ENCODE results near the gene OR2M5.

The OR2M5 gene

GRCh38 chr1:248183996-248184395 is 39.0 kb downstream of the OR2M5 start:
- TF ChIP-seq GATA1 (IDR thresholded peaks at IDR 0.05; ENCODE audit: low read depth, low read length) (no peak), POLR2A (IDR thresholded peaks at IDR 0.05; ENCODE audit: low read length) (no peak)

GRCh38 chr1:248187363-248187762 is 42.4 kb downstream of the OR2M5 start:
- no peak for DNase-seq
- TF ChIP-seq GATA1 (IDR thresholded peaks at IDR 0.05; ENCODE audit: low read depth, low read length) (no peak), POLR2A (IDR thresholded peaks at IDR 0.05; ENCODE audit: low read length) (no peak)

More at GRCh38 chr1:248183996-248184395, 39.0 kb downstream of the OR2M5 start:
- no peak for DNase-seq

- DNase-seq: no peak
- TF ChIP-seq GATA1 (IDR thresholded peaks at IDR 0.05; ENCODE audit: low read depth, low read length): no peak
- TF ChIP-seq POLR2A (IDR thresholded peaks at IDR 0.05; ENCODE audit: low read length): no peak
These were observed 44.1 kb downstream of the OR2M5 start for GRCh38 chr1:248189026-248189425.

GRCh38 chr1:248194117-248194516 is 49.2 kb downstream of the OR2M5 start:
- TF ChIP-seq GATA1 (IDR thresholded peaks at IDR 0.05; ENCODE audit: low read depth, low read length): no peak
- no peak for TF ChIP-seq POLR2A (IDR thresholded peaks at IDR 0.05; ENCODE audit: low read length)
- DNase-seq: no peak

Data from erythroblast (primary cell).